Trophoblast cell (in vitro differentiated cells and primary cell): Measurements from ENCODE around the gene PRKCI.
"Not testable (repeated sequence)": the region's sequence is repeated elsewhere in the genome, so short reads cannot be mapped to it uniquely, and the experiment has no call there.

ENCODE experiments used
- DNase-seq, 2 donors: peaks; one replicate each; pipeline ENCODE4 v3.0.0-alpha.2; 2016
- H2AFZ ChIP-seq: 2 replicates; pipeline ENCODE4 v1.6.1; 2013; ENCODE audit warnings: low read length, moderate library complexity, mild to moderate bottlenecking; ENCODE audit not compliant: insufficient read depth, poor library complexity
- H2AK5ac ChIP-seq: 2 replicates; pipeline ENCODE4 v1.6.1; 2013; ENCODE audit warnings: mild to moderate bottlenecking, low read length
- H2BK120ac ChIP-seq: 2 replicates; pipeline ENCODE4 v1.6.1; 2013; ENCODE audit warnings: low read length, mild to moderate bottlenecking, moderate library complexity; ENCODE audit not compliant: insufficient read depth, poor library complexity
- H2BK12ac ChIP-seq: 2 replicates; pipeline ENCODE4 v1.6.1; 2013; ENCODE audit warnings: mild to moderate bottlenecking, low read length, moderate library complexity
- H2BK5ac ChIP-seq: 2 replicates; pipeline ENCODE4 v1.6.1; 2013; ENCODE audit warnings: low read length, low read depth, moderate library complexity, mild to moderate bottlenecking; ENCODE audit not compliant: poor library complexity
- H3K14ac ChIP-seq: 2 replicates; pipeline ENCODE4 v1.6.1; 2013; ENCODE audit warnings: mild to moderate bottlenecking, low read length
- H3K18ac ChIP-seq: 2 replicates; pipeline ENCODE4 v1.6.1; 2013; ENCODE audit warnings: mild to moderate bottlenecking, low read length
- H3K23ac ChIP-seq: 2 replicates; pipeline ENCODE4 v1.6.1; 2013; ENCODE audit warnings: low read length
- H3K27ac ChIP-seq: 2 replicates; pipeline ENCODE4 v1.5.1; 2013; ENCODE audit warnings: low read depth, mild to moderate bottlenecking, inconsistent platforms, low read length, moderate library complexity
- H3K27me3 ChIP-seq: 2 replicates; pipeline ENCODE4 v1.6.1; 2013; ENCODE audit warnings: inconsistent platforms, mild to moderate bottlenecking, low read length, moderate library complexity; ENCODE audit not compliant: insufficient read depth
- H3K36me3 ChIP-seq, 2 experiments: 1 replicate in 1 of 2; 2 replicates in 1 of 2; pipeline ENCODE4 v1.6.1; 2013; ENCODE audit warnings: low read length in 2 of 2, mild to moderate bottlenecking in 2 of 2, moderate library complexity in 1 of 2; ENCODE audit not compliant: insufficient read depth in 2 of 2, control insufficient read depth in 1 of 2
- H3K4ac ChIP-seq: 2 replicates; pipeline ENCODE4 v1.6.1; 2013; ENCODE audit warnings: low read depth, mild to moderate bottlenecking, low read length, moderate library complexity
- H3K4me1 ChIP-seq, 2 experiments: 1 replicate in 1 of 2; 2 replicates in 1 of 2; pipeline ENCODE4 v1.6.1; 2013; ENCODE audit warnings: low read length in 2 of 2, mild to moderate bottlenecking in 2 of 2, moderate library complexity in 1 of 2; ENCODE audit not compliant: insufficient read depth in 2 of 2, control insufficient read depth in 1 of 2
- H3K4me2 ChIP-seq: 2 replicates; pipeline ENCODE4 v1.6.1; 2013; ENCODE audit warnings: inconsistent platforms, mild to moderate bottlenecking, low read length, moderate library complexity
- H3K4me3 ChIP-seq: 2 replicates; pipeline ENCODE4 v1.5.1; 2013; ENCODE audit warnings: mild to moderate bottlenecking, low read depth, low read length, inconsistent platforms
- H3K79me1 ChIP-seq: one replicate; pipeline ENCODE4 v1.6.1; 2013; ENCODE audit warnings: low read length
- H3K79me2 ChIP-seq: 2 replicates; pipeline ENCODE4 v1.6.1; 2013; ENCODE audit warnings: low read length, mild to moderate bottlenecking; ENCODE audit not compliant: control insufficient read depth, insufficient read depth, poor library complexity
- H3K9ac ChIP-seq: 2 replicates; pipeline ENCODE4 v1.6.1; 2013; ENCODE audit warnings: mild to moderate bottlenecking, low read length
- H3K9me3 ChIP-seq: 2 replicates; pipeline ENCODE4 v1.6.1; 2013; ENCODE audit warnings: low read depth, mild to moderate bottlenecking, control low read depth, inconsistent platforms, low read length; ENCODE audit not compliant: insufficient read depth
- H4K12ac ChIP-seq: 2 replicates; pipeline ENCODE4 v1.6.1; 2013; ENCODE audit warnings: low read depth, mild to moderate bottlenecking, low read length, moderate library complexity
- H4K8ac ChIP-seq: 2 replicates; pipeline ENCODE4 v1.6.1; 2013; ENCODE audit warnings: low read depth, mild to moderate bottlenecking, low read length, moderate library complexity
- H4K91ac ChIP-seq: one replicate; pipeline ENCODE4 v1.6.1; 2013; ENCODE audit warnings: low read depth, mild to moderate bottlenecking, low read length, moderate library complexity
- WGBS: extraction: QIAGEN DNeasy Blood & Tissue Kit; methylation state at CpG from one replicate; pipeline ENCODE4 v1.1.7; 2013; ENCODE audit warnings: missing lambda C conversion rate; ENCODE audit not compliant: insufficient read length, insufficient coverage; ENCODE audit errors: extremely low coverage; 5-methylcytosine and 5-hydroxymethylcytosine counted together

PRKCI gene

DNA sequence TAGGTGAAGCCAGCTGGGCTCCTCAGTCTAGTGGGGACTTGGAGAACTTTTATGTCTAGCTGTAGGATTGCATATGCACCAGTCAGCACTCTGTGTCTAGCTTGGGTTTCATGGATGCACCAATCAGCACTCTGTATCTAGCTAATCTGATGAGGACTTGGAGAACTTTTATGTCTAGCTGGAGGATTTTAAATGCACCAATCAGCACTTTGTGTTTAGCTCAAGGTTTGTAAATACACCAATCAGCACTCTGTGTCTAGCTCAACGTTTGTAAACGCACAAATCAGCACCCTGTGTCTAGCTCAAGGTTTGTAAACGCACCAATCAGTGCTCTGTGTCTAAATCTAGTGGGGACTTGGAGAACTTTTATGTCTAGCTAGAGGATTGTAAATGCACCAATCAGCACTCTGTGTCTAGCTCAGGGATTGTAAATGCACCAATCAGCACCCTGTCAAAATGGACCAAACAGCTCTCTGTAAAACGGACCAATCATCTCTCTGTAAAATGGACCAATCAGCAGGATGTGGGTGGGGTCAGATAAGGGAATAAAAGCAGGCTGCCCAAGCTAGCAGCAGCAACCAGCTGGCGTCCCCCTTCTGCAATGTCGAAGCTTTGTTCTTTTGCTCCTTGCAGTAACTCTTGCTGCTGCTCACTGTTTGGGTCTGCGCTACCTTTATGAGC is 105.8 kb downstream of the PRKCI start:
- H2BK120ac ChIP-seq, H3K23ac ChIP-seq, H3K4ac ChIP-seq, H3K36me3 ChIP-seq, H3K14ac ChIP-seq, H3K27ac ChIP-seq, DNase-seq, H3K4me1 ChIP-seq, H3K18ac ChIP-seq, H2BK12ac ChIP-seq, H2BK5ac ChIP-seq, H4K12ac ChIP-seq, H4K91ac ChIP-seq, H3K9ac ChIP-seq, H3K27me3 ChIP-seq, H3K4me2 ChIP-seq, H3K79me1 ChIP-seq, H3K79me2 ChIP-seq, H2AK5ac ChIP-seq, H2AFZ ChIP-seq, H4K8ac ChIP-seq: not testable (repeated sequence)
- Histone ChIP-seq H3K4me3 (peak overlapping the region; percentile 49), H3K9me3 (peaks cover 10% of the 10 kb centered on the region)
- WGBS = no CpG with 5 or more reads among the region's 7 CpGs

- Histone ChIP-seq H3K23ac (no peak overlapping the region), H3K4ac (no peak overlapping the region), H3K4me1 (peaks cover 0 to 3% of the 10 kb centered on the region in 2 experiments), H3K18ac (no peak overlapping the region), H4K8ac (no peak overlapping the region), H3K79me2 (no peaks in the 10 kb centered on the region), H3K27ac (peak overlapping the region; percentile 81), H3K79me1 (peaks cover 4% of the 10 kb centered on the region), H3K9me3 (peaks cover 10% of the 10 kb centered on the region), H3K14ac (no peak overlapping the region), H2AFZ (no peak overlapping the region), H3K4me2 (no peak overlapping the region), H3K4me3 (no peak overlapping the region), H3K36me3 (peaks cover 0 to 2% of the 10 kb centered on the region in 2 experiments), H3K27me3 (no peaks in the 10 kb centered on the region), H2BK120ac (peak overlapping the region; percentile 5), H4K12ac (no peak overlapping the region), H2AK5ac (no peak overlapping the region), H4K91ac (peak overlapping the region; percentile 25), H2BK12ac (peak overlapping the region; percentile 5), H3K9ac (no peak overlapping the region), H2BK5ac (no peak overlapping the region)
- peak; percentile 66 to 73 for DNase-seq
- WGBS = no CpG with 5 or more reads among the region's 5 CpGs
Observed at GRCh38 chr3:170330366-170330765, 108.1 kb downstream of the PRKCI start.

DNA sequence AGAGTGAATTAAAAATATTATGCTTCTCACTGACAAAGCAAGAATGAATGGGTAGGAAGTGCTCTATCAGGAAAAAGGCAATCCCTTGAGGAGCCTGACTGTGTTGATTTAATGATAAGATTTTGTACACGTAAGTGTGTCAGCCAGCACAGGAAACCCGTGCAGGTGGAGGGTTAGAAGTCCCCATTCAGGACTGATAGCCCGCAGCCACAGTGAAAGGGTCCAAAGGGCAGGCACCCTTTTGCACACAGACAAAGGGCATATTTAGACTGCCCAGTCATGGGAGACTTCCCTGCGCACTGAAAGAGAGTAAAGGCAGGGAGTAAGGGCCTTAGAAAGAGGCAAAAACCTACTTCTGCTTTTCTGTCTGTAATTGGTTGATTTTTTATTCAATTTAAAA is 108.9 kb downstream of the PRKCI start:
- Histone ChIP-seq H2BK120ac (no peak overlapping the region), H3K9me3 (peaks cover 10% of the 10 kb centered on the region), H3K79me1 (peaks cover 4% of the 10 kb centered on the region), H3K23ac (no peak overlapping the region), H3K18ac (no peak overlapping the region), H4K8ac (no peak overlapping the region), H2BK12ac (no peak overlapping the region), H3K36me3 (peaks cover 0 to 2% of the 10 kb centered on the region in 2 experiments), H3K9ac (no peak overlapping the region), H3K4me1 (peaks cover 0 to 3% of the 10 kb centered on the region in 2 experiments), H2AK5ac (no peak overlapping the region), H2AFZ (no peak overlapping the region), H3K4ac (no peak overlapping the region), H3K27me3 (no peaks in the 10 kb centered on the region), H4K12ac (no peak overlapping the region), H3K4me3 (no peak overlapping the region), H3K27ac (no peak overlapping the region), H3K4me2 (no peak overlapping the region), H3K14ac (no peak overlapping the region), H2BK5ac (no peak overlapping the region), H3K79me2 (no peaks in the 10 kb centered on the region), H4K91ac (no peak overlapping the region)
- DNase-seq = peak; percentile 85 to 87
- WGBS = no CpG with 5 or more reads among the region's 4 CpGs

DNA sequence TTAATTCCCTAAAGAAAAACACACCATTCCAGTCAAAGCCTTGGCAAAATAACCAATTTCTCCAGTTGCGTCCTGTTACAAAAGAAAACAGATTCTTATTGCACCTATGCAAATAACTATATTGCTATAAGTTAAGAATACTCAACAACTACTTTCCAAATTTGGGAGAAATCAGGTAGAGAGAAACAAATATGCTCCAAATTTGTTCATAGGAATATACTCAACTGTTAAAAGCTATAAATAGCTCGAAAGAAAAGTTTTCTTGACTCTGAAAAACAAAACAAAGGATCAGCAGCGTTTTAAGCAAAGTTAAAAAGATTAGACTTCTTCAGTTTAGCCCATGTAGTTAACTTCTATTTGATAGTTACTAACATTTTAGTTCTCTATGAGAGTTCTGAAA is 115.2 kb downstream of the PRKCI start:
- H4K12ac ChIP-seq = no peak overlapping the region
- no peak overlapping the region for H3K9ac ChIP-seq
- no peak overlapping the region for H3K4me3 ChIP-seq
- H3K18ac ChIP-seq = no peak overlapping the region
- H3K23ac ChIP-seq = no peak overlapping the region
- H2AFZ ChIP-seq = no peak overlapping the region
- no peaks in the 10 kb centered on the region for H3K79me2 ChIP-seq
- H3K4ac ChIP-seq = no peak overlapping the region
- H4K8ac ChIP-seq = no peak overlapping the region
- no peak overlapping the region for H2BK120ac ChIP-seq
- no peak overlapping the region for H2BK12ac ChIP-seq
- no peak overlapping the region for H3K14ac ChIP-seq
- DNase-seq = no peak
- H3K4me2 ChIP-seq = no peak overlapping the region
- no peak overlapping the region for H3K27ac ChIP-seq
- H3K36me3 ChIP-seq = peaks cover 1 to 2% of the 10 kb centered on the region in 2 experiments
- H3K4me1 ChIP-seq = no peaks in the 10 kb centered on the region
- no peak overlapping the region for H4K91ac ChIP-seq
- H3K79me1 ChIP-seq = peaks cover under 1% of the 10 kb centered on the region
- WGBS = no CpG with 5 or more reads among the region's 3 CpGs
- H2BK5ac ChIP-seq = no peak overlapping the region
- H2AK5ac ChIP-seq = no peak overlapping the region
- H3K9me3 ChIP-seq = peaks cover 9% of the 10 kb centered on the region
- H3K27me3 ChIP-seq = no peaks in the 10 kb centered on the region
